GM18499 (cell line): ENCODE measurements around the gene SPATA31A5.
"Not testable (repeated sequence)": the region's sequence is repeated elsewhere in the genome, so short reads cannot be mapped to it uniquely, and the experiment has no call there.

Experiments
- ATAC-seq: cut with Tn5 transposase; IDR thresholded peaks from one replicate; pipeline ENCODE4 v1.9.1; 2021; ENCODE audit warnings: moderate number of reproducible peaks; ENCODE audit not compliant: insufficient read depth, unreplicated experiment

Gene SPATA31A5

DNA sequence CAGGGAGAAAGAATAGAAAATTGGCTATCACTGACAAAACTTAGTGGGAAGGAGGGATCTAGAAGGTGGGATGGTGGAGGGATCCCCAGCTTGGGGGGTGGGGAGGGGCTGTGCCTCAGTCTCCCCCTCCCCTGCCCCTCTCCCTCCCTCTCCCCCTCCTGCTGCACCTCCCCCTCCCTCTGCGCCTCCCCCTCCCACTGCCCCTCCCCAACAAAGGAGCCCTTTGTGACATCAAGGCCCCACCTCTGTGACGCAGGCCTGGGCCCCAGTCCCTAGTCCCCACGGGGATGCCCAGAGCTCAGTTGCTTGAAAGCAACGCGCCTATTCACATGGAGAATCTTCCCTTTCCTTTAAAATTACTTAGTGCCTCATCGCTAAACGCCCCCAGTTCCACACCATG, at the start of gene SPATA31A5:
Gene SPATA31A5 (plus strand): TSS at position 301 of the 400 bp plus-strand sequence. CDS start 29 bp downstream, at position 330.
- ATAC-seq: not testable (repeated sequence)

DNA sequence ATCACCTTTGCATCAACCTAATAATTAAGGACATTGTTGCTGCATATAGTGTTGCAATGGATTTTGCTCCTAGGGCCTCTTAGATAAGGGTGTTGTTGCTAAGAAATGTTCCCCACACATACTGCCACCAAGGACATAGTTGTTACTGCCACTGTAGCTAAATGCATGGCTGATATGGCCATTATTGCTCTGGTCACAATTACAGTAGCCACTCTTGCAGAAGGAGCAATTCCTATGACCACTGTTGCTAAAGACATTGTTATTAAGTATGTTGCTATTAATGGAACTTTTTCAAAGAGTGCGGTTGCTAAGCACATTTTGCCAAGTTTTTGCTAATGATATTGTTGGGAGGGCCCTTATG, 48.8 kb downstream of the SPATA31A5 start:
- not testable (repeated sequence) for ATAC-seq

DNA sequence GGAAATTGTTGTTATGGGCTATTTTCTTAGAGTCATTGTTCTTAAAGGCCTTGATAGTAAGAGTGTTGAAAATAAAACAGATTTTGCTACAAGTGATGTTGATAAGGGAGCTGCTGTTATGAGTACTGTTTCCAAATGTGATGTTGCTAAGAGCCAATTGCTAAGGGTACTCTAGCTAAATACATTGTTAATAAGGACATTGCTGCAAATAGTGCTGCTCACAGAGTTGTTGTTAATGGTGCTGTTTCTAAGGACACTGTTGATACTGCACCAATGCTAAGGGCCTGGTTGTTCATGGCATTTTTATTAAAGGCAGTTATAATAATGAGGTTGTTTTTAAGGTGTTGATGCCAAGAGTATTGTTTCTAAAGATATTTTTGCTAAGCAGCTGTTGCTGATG, 52.2 kb downstream of the SPATA31A5 start:
- not testable (repeated sequence) for ATAC-seq
